Measurements from ENCODE around the gene IL17B. TPM values are rescaled to one million over a fixed set of nuclear protein-coding genes. Genes with fewer than 3 reads are reported as not detected.
A peak's percentile ranks its signal among the peaks of the same experiment; 100 is the strongest.

The IL17B gene
- total RNA-seq, 1 experiment from 2014 or later: not detected

DNA sequence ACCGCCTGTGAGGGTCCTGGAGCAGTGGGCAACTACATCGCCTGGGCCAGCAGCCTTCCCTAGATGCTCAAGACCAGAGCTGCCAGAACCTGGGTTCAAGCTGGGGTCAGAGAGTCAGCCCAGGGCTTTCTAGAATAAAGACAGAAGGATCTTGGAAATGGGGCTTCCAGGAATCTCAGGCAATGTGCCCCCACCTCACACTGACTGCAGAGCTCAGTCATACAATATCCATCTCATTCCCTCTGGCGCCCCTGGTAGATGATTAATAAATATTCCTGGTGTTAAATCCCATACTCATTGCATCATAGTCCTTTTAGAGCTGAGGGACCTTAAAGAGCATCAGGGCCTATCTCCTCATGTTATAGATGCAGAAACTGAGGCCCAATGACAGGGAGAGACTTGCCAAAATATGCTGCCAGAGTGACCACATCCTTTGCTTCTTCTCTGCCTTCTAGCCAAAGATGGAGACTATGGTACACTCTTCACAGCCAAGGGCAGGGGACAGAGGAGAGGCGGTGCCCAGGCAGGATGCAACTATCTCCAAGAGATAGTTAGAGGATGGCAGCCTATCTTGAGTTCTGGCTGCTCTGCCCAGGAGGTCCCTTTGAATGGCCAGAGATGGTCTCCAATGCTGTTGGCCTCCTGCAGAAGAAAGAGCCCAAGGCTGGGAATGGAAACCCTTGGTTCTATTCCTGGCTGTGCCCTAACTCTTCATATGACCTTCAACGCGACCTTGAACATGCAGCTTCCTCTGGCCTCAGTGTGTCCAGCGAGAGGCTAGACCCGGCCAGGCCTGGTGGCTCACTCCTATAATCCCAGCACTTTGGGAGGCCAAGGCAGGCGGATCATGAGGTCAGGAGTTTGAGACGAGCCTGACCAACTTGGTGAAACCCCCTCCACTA, 36.2 kb upstream of the IL17B start:
- no peak for DNase-seq (ENCODE audit: low spot score)

- no peak for DNase-seq (ENCODE audit: low spot score)
Observed at GRCh38 chr5:149414405-149415065, 35.4 kb upstream of the IL17B start.

DNA sequence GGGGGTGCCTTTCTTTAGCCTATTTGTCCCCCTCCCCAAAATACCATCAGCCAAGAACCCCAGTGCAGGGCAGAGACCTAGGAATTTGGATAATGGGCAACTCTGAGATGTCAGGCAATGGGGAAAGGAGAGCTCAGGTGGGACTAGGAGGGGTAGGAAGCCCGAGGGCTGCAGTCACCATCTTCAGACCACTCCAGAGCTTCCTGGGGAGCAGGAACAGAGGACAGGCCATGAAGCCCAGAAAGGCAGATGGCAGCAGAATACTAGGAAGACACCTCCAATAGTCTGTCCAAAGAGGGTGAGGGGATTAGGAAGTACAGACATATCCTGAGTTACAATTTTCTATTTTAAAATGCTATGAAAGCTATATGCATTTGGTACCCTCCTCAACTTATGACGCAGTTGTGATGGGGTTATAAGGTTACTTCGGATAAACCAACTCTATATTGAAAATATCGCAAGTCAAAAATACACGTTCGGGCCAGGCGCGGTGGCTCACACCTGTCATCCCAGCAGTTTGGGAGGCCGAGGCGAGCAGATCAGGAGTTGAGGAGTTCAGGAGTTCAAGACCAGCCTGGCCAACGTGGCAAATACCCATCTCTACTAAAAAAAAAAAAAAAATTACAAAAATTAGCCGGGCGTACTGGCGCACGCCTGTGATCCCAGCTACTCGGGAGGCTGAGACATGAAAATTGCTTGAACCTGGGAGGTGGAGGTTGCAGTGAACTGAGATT, 34.6 kb upstream of the IL17B start:
- DNase-seq (ENCODE audit: low spot score): no peak

DNA sequence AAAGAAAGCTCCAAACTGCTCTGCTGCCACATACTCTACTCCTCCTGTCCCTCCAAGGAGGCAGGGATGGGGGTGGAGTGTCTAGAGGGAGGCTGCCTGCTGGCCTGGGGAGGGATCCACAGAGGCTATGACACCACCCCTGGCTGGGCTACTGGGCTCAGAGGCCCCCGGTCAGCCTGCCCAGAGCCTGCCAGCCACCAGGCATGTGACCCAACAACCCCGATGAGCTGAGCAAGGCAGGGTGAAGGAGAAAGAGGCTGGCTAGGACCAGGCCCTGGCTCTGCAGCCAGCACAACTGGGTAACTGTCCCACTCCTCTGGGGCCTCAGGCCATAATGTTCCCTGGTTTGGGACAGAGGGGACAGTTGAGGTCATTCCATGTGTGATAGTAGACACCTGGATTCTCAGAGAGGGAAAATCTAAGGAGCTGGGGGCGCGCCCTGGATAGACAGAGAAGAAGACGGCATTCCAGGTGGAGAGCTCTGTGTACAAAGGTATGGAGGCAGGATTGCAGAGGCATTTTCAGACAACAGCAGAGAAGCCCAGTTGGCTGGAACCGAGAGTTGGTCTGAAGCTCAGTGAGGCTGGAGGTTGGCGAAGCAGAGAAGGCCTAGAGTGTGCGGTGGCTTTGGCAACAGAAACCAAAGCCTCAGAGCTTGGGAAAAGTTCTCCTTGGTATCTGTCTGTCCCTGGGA, 33.8 kb upstream of the IL17B start:
- no peak for DNase-seq (ENCODE audit: low spot score)

GRCh38 chr5:149411738-149412519, 32.8 kb upstream of the IL17B start:
- DNase-seq (ENCODE audit: low spot score): no peak

DNA sequence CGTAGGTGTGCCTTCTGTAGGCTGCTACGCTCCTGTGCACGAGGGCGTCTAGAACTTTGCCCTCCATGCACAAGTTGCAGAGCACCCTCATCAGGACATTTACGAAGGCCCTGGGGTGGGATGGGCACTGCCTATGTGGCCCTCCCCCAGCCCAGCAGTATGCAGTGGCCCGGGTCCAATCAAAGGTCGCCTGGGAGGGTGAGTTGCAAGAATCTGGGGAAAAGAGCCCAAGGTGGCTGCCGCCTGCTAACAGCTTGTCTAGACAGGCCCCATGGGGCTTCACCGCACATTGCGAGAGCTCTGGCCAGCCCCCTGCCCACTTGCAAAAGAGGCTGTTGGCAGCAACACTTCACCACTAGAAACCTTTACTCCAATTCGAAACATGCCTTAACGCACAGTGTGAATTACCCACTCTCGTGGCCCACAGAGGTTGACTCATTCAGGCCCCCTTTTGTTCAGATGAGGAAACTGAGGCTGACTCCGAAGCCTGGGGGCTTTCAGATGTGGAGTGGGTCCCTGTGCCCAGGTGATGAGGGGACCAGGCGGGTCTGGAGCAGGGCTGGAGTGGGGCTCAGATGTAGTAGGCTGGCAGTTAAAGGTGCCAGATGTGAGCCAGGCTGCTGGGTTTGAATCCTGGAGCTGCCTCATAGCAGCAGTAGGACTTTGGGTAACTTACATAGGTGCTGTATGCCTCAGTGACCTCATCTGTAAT, 31.8 kb upstream of the IL17B start:
- no peak for DNase-seq (ENCODE audit: low spot score)

- DNase-seq (ENCODE audit: low spot score): no peak
Observed at GRCh38 chr5:149410071-149410470, 31.0 kb upstream of the IL17B start.

- DNase-seq (ENCODE audit: low spot score): no peak
Observed at GRCh38 chr5:149409268-149409948, 30.3 kb upstream of the IL17B start.

GRCh38 chr5:149408252-149409099, 29.4 kb upstream of the IL17B start:
- DNase-seq (ENCODE audit: low spot score): no peak

- DNase-seq (ENCODE audit: low spot score): no peak
Observed at GRCh38 chr5:149407323-149408251, 28.5 kb upstream of the IL17B start.

DNA sequence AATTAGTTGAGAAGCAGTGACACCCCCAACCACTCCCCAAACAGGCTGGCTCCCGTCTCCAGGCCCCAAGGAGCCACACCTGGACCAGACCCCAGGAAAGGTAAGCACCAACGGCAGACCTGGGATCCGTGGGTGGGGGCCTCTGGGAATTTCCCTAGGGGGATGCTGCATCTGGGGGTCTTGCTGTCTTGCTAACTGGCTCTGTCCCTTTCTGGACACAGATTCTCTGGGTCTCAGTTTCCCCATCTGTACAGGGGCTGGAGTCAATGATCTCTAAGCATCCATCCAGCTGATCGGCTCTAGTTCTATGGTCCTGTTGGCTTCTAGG, 27.9 kb upstream of the IL17B start:
- no peak for DNase-seq (ENCODE audit: low spot score)

GRCh38 chr5:149406203-149406978, 27.3 kb upstream of the IL17B start:
- DNase-seq (ENCODE audit: low spot score): peak; percentile 44

- no peak for DNase-seq (ENCODE audit: low spot score)
Observed at GRCh38 chr5:149405550-149406202, 26.6 kb upstream of the IL17B start.

- DNase-seq (ENCODE audit: low spot score): peak; percentile 87
Observed at GRCh38 chr5:149404746-149405549, 25.9 kb upstream of the IL17B start.

GRCh38 chr5:149403923-149404745, 25.0 kb upstream of the IL17B start:
- DNase-seq (ENCODE audit: low spot score): peak; percentile 87

All from A172 (cell line).